Activated CD8-positive, alpha-beta memory T cell treated with anti-CD3 and anti-CD28 coated beads, Interleukin-2, amount 50 U/mL, for 1 hour (primary cell): ENCODE measurements around the gene MPRIP.

Source experiments
- DNase-seq: peaks from one replicate; pipeline ENCODE4 v3.0.0-alpha.2; 2020; ENCODE audit errors: extremely low read depth

MPRIP gene

GRCh38 chr17:17086585-17086984 is 44.3 kb downstream of the MPRIP start:
- no peak for DNase-seq

- no peak for DNase-seq
These were observed 45.3 kb downstream of the MPRIP start for GRCh38 chr17:17087424-17088015.

GRCh38 chr17:17088086-17088485 is 45.8 kb downstream of the MPRIP start:
- no peak for DNase-seq

- DNase-seq = no peak
These were observed 46.6 kb downstream of the MPRIP start for GRCh38 chr17:17088541-17089525.

GRCh38 chr17:17089796-17090641 is 47.8 kb downstream of the MPRIP start:
- no peak for DNase-seq

- no peak for DNase-seq
These were observed 48.4 kb downstream of the MPRIP start for GRCh38 chr17:17090642-17091103.

- no peak for DNase-seq
These were observed 49.0 kb downstream of the MPRIP start for GRCh38 chr17:17091276-17091675.

- no peak for DNase-seq
These were observed 49.8 kb downstream of the MPRIP start for GRCh38 chr17:17091856-17092756.

- DNase-seq = no peak
These were observed 51.5 kb downstream of the MPRIP start for GRCh38 chr17:17093764-17094163.

GRCh38 chr17:17096438-17097178 is 54.4 kb downstream of the MPRIP start:
- no peak for DNase-seq

GRCh38 chr17:17097763-17098345 is 55.6 kb downstream of the MPRIP start:
- no peak for DNase-seq

- DNase-seq = no peak
These were observed 56.4 kb downstream of the MPRIP start for GRCh38 chr17:17098551-17099179.

GRCh38 chr17:17102176-17102575 is 59.9 kb downstream of the MPRIP start:
- DNase-seq = no peak

- no peak for DNase-seq
These were observed 60.9 kb downstream of the MPRIP start for GRCh38 chr17:17103160-17103559.

- no peak for DNase-seq
These were observed 61.8 kb downstream of the MPRIP start for GRCh38 chr17:17104036-17104435.

- no peak for DNase-seq
These were observed 62.2 kb downstream of the MPRIP start for GRCh38 chr17:17104494-17104893.

GRCh38 chr17:17105976-17106375 is 63.7 kb downstream of the MPRIP start:
- no peak for DNase-seq

GRCh38 chr17:17106756-17107155 is 64.5 kb downstream of the MPRIP start:
- DNase-seq = no peak

GRCh38 chr17:17107281-17107680 is 65.0 kb downstream of the MPRIP start:
- no peak for DNase-seq
